ENCODE results near the gene OSGIN1.

The OSGIN1 gene

GRCh38 chr16:83973581-83974385 lies 20.7 kb downstream of the OSGIN1 start:
- no peak for DNase-seq

GRCh38 chr16:83974475-83974874 lies 21.4 kb downstream of the OSGIN1 start:
- no peak for DNase-seq

GRCh38 chr16:83975590-83976260 lies 22.7 kb downstream of the OSGIN1 start:
- DNase-seq: no peak

GRCh38 chr16:83977056-83977815 lies 24.2 kb downstream of the OSGIN1 start:
- DNase-seq: no peak

GRCh38 chr16:83978401-83978904 lies 25.4 kb downstream of the OSGIN1 start:
- DNase-seq: no peak

GRCh38 chr16:83979441-83979840 lies 26.4 kb downstream of the OSGIN1 start:
- no peak for DNase-seq

GRCh38 chr16:83980794-83981193 lies 27.8 kb downstream of the OSGIN1 start:
- no peak for DNase-seq

- no peak for DNase-seq
Measured at GRCh38 chr16:83981799-83982198, 28.8 kb downstream of the OSGIN1 start.

- DNase-seq: no peak
Measured at GRCh38 chr16:83983491-83983890, 30.5 kb downstream of the OSGIN1 start.

GRCh38 chr16:83989300-83989699 lies 36.3 kb downstream of the OSGIN1 start:
- no peak for DNase-seq

- DNase-seq: no peak
Measured at GRCh38 chr16:83990492-83990891, 37.5 kb downstream of the OSGIN1 start.

GRCh38 chr16:83992624-83993023 lies 39.6 kb downstream of the OSGIN1 start:
- DNase-seq: no peak

GRCh38 chr16:83994087-83994486 lies 41.0 kb downstream of the OSGIN1 start:
- no peak for DNase-seq

- DNase-seq: no peak
Measured at GRCh38 chr16:83994703-83995102, 41.7 kb downstream of the OSGIN1 start.

- no peak for DNase-seq
Measured at GRCh38 chr16:83995754-83996153, 42.7 kb downstream of the OSGIN1 start.

GRCh38 chr16:83996481-83997252 lies 43.6 kb downstream of the OSGIN1 start:
- no peak for DNase-seq

GRCh38 chr16:83998091-83998490 lies 45.1 kb downstream of the OSGIN1 start:
- no peak for DNase-seq

GRCh38 chr16:84000989-84001642 lies 48.1 kb downstream of the OSGIN1 start:
- DNase-seq: no peak

- DNase-seq: no peak
Measured at GRCh38 chr16:84001726-84002125, 48.7 kb downstream of the OSGIN1 start.

- no peak for DNase-seq
Measured at GRCh38 chr16:84003038-84003437, 50.0 kb downstream of the OSGIN1 start.

GRCh38 chr16:84004442-84004841 lies 51.4 kb downstream of the OSGIN1 start:
- no peak for DNase-seq

GRCh38 chr16:84005391-84005790 lies 52.4 kb downstream of the OSGIN1 start:
- DNase-seq: no peak
